ENCODE measurements around the gene KCNH1. TPM values are rescaled to one million over a fixed set of nuclear protein-coding genes. Genes with fewer than 3 reads are reported as not detected.

The KCNH1 gene
- total and polyA plus RNA-seq, 10 of the 15 experiments (the other 5 are each of a cell fraction or from before 2014, with no cell fraction given), result 0.02 to 0.04 (median 0.04) TPM; not detected in 7

DNA sequence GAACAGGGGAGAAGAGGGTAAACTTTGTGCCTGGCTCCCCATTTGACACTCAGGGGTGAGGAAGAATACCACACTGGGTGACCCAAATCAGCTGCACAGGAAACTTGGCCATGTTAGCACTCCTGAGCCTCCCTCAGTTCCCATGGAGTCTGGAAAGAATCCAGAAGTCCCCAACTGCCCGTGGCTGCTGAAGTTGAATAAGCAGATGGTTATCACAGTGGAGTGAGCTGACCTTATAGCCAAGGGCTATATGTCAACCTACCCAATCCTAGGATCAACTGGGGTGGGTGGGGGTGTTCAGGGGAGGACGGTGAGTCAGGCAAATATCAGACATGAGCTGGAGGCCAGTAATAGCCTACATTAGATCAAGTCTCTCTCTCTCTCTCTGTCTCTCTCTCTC lies 20.4 kb downstream of the KCNH1 start:
- H3K27me3 ChIP-seq (replicated peaks in 1 of 2; ENCODE audit: control insufficient read depth in 2 of 2, insufficient read depth in 2 of 2, low read length in 1 of 2), result 0 out of 4 replicates have a peak, but pooled peaks cover 0 to 3% of the 10 kb centered on the region in 2 experiments
- no peak overlapping the region for H3K9ac ChIP-seq (ENCODE audit: control insufficient read depth, insufficient read depth, low read length)
- POLR2A ChIA-PET, result no interaction called here
- no TSS peak for BruUV-seq (replicated peaks)
- no peaks in the 10 kb centered on the region for H3K36me3 ChIP-seq (ENCODE audit: control insufficient read depth in 2 of 2, insufficient read depth in 2 of 2, low read length in 1 of 2)
- H3K4me3 ChIP-seq, result no peak overlapping the region
- H3K27ac ChIP-seq (ENCODE audit: control insufficient read depth, insufficient read depth), result no peak overlapping the region
- no peak overlapping the region for H3K4me2 ChIP-seq (ENCODE audit: control insufficient read depth, insufficient read depth)
- no peaks in the 10 kb centered on the region for H3K4me1 ChIP-seq (ENCODE audit: control insufficient read depth, insufficient read depth, low read length)
- no peaks in the 10 kb centered on the region for H4K20me1 ChIP-seq (ENCODE audit: control insufficient read depth, insufficient read depth)
- SMC1A ChIA-PET (ENCODE audit: uncharacterized antibody, unreplicated experiment), result no interaction called here
- TF ChIP-seq ZNF384 (IDR thresholded peaks at IDR 0.05; ENCODE audit: borderline replicate concordance, low read depth, low read length) (no peak), CBX3 (IDR thresholded peaks at IDR 0.05; ENCODE audit: borderline replicate concordance, low read depth) (no peak), ZNF274 (IDR thresholded peaks at IDR 0.05; ENCODE audit: insufficient read depth, insufficient read length) (no peak)
- no peak for FAIRE-seq
- no peak for DNase-seq (ENCODE audit: low read depth, low spot score)
- no peaks in the 10 kb centered on the region for H3K79me2 ChIP-seq (ENCODE audit: control insufficient read depth, insufficient read depth, low read length)
- CTCF ChIA-PET, result no interaction called here
- no peaks in the 10 kb centered on the region for H3K9me3 ChIP-seq (replicated peaks; ENCODE audit: control insufficient read depth, insufficient read depth, low read length)
- WGBS (ENCODE audit: insufficient coverage, insufficient replicate concordance, low lambda C conversion rate, missing lambda C conversion rate), result 0% methylated on average over 1 of the region's 2 CpGs
- no peak overlapping the region for H2AFZ ChIP-seq (ENCODE audit: control insufficient read depth, low read depth, low read length)
- ATAC-seq, result no peak
- in situ Hi-C loops (cut with MboI) (no loop called here), intact Hi-C loops (cut with micrococcal nuclease; ENCODE audit: unreplicated experiment) (no loop called here)
- RAD21 ChIA-PET (ENCODE audit: unreplicated experiment), result no interaction called here

DNA sequence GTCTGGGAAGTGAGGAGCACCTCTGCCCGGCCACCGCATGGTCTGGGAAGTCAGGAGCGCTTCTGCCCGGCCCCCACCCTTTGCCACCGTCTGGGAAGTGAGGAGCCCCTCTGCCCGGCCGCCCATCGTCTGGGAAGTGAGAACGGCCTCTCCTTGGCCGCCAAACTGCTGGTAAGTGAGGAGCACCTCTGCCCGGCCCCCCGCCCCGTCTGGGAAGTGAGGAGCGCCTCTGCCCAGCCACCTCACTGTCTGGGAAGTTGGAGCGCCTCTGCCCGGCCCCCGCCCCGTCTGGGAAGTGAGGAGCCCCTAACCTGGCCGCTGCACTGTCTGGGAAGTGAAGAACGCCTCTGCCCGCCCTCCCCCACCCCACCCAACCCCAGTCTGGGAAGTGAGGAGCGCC lies 22.6 kb downstream of the KCNH1 start:
- ATAC-seq, result no peak
- WGBS (ENCODE audit: insufficient coverage, insufficient replicate concordance, low lambda C conversion rate, missing lambda C conversion rate), result 11% methylated on average over 13 of the region's 22 CpGs
- no peaks in the 10 kb centered on the region for H3K36me3 ChIP-seq (ENCODE audit: control insufficient read depth in 2 of 2, insufficient read depth in 2 of 2, low read length in 1 of 2)
- ChIA-PET CTCF (no interaction called here), RAD21 (ENCODE audit: unreplicated experiment) (no interaction called here), SMC1A (ENCODE audit: uncharacterized antibody, unreplicated experiment) (no interaction called here), POLR2A (no interaction called here)
- intact Hi-C loops (cut with micrococcal nuclease; ENCODE audit: unreplicated experiment), result no loop called here
- no peak overlapping the region for H3K27ac ChIP-seq (ENCODE audit: control insufficient read depth, insufficient read depth)
- no peaks in the 10 kb centered on the region for H3K79me2 ChIP-seq (ENCODE audit: control insufficient read depth, insufficient read depth, low read length)
- H3K27me3 ChIP-seq (replicated peaks in 1 of 2; ENCODE audit: control insufficient read depth in 2 of 2, insufficient read depth in 2 of 2, low read length in 1 of 2), result 0 out of 4 replicates have a peak, but pooled peaks cover 0 to 3% of the 10 kb centered on the region in 2 experiments
- H3K4me1 ChIP-seq (ENCODE audit: control insufficient read depth, insufficient read depth, low read length), result no peaks in the 10 kb centered on the region
- no peak overlapping the region for H3K4me2 ChIP-seq (ENCODE audit: control insufficient read depth, insufficient read depth)
- no peak overlapping the region for H2AFZ ChIP-seq (ENCODE audit: control insufficient read depth, low read depth, low read length)
- H3K4me3 ChIP-seq, result no peak overlapping the region
- in situ Hi-C loops (cut with MboI), result no loop called here
- H3K9ac ChIP-seq (ENCODE audit: control insufficient read depth, insufficient read depth, low read length), result no peak overlapping the region
- FAIRE-seq, result no peak
- no peaks in the 10 kb centered on the region for H3K9me3 ChIP-seq (replicated peaks; ENCODE audit: control insufficient read depth, insufficient read depth, low read length)
- no peak for DNase-seq (ENCODE audit: low read depth, low spot score)
- BruUV-seq (replicated peaks), result no TSS peak
- H4K20me1 ChIP-seq (ENCODE audit: control insufficient read depth, insufficient read depth), result no peaks in the 10 kb centered on the region
- TF ChIP-seq, protein P1, sequence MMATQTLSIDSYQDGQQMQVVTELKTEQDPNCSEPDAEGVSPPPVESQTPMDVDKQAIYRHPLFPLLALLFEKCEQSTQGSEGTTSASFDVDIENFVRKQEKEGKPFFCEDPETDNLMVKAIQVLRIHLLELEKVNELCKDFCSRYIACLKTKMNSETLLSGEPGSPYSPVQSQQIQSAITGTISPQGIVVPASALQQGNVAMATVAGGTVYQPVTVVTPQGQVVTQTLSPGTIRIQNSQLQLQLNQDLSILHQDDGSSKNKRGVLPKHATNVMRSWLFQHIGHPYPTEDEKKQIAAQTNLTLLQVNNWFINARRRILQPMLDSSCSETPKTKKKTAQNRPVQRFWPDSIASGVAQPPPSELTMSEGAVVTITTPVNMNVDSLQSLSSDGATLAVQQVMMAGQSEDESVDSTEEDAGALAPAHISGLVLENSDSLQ (IDR thresholded peaks at IDR 0.05), result no peak
- TF ChIP-seq, protein P2, sequence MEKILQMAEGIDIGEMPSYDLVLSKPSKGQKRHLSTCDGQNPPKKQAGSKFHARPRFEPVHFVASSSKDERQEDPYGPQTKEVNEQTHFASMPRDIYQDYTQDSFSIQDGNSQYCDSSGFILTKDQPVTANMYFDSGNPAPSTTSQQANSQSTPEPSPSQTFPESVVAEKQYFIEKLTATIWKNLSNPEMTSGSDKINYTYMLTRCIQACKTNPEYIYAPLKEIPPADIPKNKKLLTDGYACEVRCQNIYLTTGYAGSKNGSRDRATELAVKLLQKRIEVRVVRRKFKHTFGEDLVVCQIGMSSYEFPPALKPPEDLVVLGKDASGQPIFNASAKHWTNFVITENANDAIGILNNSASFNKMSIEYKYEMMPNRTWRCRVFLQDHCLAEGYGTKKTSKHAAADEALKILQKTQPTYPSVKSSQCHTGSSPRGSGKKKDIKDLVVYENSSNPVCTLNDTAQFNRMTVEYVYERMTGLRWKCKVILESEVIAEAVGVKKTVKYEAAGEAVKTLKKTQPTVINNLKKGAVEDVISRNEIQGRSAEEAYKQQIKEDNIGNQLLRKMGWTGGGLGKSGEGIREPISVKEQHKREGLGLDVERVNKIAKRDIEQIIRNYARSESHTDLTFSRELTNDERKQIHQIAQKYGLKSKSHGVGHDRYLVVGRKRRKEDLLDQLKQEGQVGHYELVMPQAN (conservative IDR thresholded peaks at IDR 0.05), result no peak
- TF ChIP-seq NR2C2 (IDR thresholded peaks at IDR 0.05; ENCODE audit: borderline replicate concordance, control insufficient read depth, insufficient read length, low read depth) (no peak), SIN3A (IDR thresholded peaks at IDR 0.05; ENCODE audit: low read depth, low read length) (no peak)
- TF ChIP-seq, protein P3, sequence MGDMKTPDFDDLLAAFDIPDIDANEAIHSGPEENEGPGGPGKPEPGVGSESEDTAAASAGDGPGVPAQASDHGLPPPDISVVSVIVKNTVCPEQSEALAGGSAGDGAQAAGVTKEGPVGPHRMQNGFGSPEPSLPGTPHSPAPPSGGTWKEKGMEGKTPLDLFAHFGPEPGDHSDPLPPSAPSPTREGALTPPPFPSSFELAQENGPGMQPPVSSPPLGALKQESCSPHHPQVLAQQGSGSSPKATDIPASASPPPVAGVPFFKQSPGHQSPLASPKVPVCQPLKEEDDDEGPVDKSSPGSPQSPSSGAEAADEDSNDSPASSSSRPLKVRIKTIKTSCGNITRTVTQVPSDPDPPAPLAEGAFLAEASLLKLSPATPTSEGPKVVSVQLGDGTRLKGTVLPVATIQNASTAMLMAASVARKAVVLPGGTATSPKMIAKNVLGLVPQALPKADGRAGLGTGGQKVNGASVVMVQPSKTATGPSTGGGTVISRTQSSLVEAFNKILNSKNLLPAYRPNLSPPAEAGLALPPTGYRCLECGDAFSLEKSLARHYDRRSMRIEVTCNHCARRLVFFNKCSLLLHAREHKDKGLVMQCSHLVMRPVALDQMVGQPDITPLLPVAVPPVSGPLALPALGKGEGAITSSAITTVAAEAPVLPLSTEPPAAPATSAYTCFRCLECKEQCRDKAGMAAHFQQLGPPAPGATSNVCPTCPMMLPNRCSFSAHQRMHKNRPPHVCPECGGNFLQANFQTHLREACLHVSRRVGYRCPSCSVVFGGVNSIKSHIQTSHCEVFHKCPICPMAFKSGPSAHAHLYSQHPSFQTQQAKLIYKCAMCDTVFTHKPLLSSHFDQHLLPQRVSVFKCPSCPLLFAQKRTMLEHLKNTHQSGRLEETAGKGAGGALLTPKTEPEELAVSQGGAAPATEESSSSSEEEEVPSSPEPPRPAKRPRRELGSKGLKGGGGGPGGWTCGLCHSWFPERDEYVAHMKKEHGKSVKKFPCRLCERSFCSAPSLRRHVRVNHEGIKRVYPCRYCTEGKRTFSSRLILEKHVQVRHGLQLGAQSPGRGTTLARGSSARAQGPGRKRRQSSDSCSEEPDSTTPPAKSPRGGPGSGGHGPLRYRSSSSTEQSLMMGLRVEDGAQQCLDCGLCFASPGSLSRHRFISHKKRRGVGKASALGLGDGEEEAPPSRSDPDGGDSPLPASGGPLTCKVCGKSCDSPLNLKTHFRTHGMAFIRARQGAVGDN (IDR thresholded peaks at IDR 0.05), result no peak

All from GM12878 (cell line).